Brain microvascular endothelial cell (primary cell): ENCODE results near the gene BMP5.

ENCODE experiments used
- DNase-seq: peaks from one replicate; pipeline ENCODE4 v3.0.0-alpha.2; 2020
- H3K27ac ChIP-seq: fragments of 250-450 bp; sonication (Bioruptor Pico); 2 replicates; pipeline ENCODE4 v1.5.1; 2020; ENCODE audit warnings: mild to moderate bottlenecking, moderate library complexity
- H3K27me3 ChIP-seq: fragments of 250-450 bp; sonication (Bioruptor Pico); replicated peaks from 2 replicates; pipeline ENCODE4 v1.5.1; 2020; ENCODE audit warnings: mild to moderate bottlenecking
- H3K36me3 ChIP-seq: fragments of 250-450 bp; sonication (Bioruptor Pico); replicated peaks from 2 replicates; pipeline ENCODE4 v1.5.1; 2020; ENCODE audit warnings: mild to moderate bottlenecking
- H3K4me3 ChIP-seq: 2 replicates; pipeline ENCODE4 v1.5.1; 2011; ENCODE audit warnings: low read depth, mild to moderate bottlenecking, control low read depth, low read length, moderate library complexity
- CTCF ChIP-seq: IDR thresholded peaks from 2 replicates; pipeline ENCODE4 v1.5.1; 2011; ENCODE audit warnings: low read depth, mild to moderate bottlenecking, moderate library complexity, low read length, control low read depth, inconsistent platforms; ENCODE audit errors: missing control alignments
- in situ Hi-C: cut with HindIII; loops from 2 replicates; pipeline ENCODE4 v1.10.0; 2017; ENCODE audit warnings: low sequenced_read_pairs, low pct_ligation_motif_present

Gene BMP5

GRCh38 chr6:55776113-55776512, 99.3 kb downstream of the BMP5 start:
- H3K27me3 ChIP-seq, result no peaks in the 10 kb centered on the region
- in situ Hi-C loops, result no loop called here
- no peak for DNase-seq
- no peak overlapping the region for H3K27ac ChIP-seq
- no peaks in the 10 kb centered on the region for H3K36me3 ChIP-seq
- no peak overlapping the region for H3K4me3 ChIP-seq
- no peak for TF ChIP-seq CTCF

- Histone ChIP-seq H3K36me3 (no peaks in the 10 kb centered on the region), H3K4me3 (no peak overlapping the region), H3K27me3 (no peaks in the 10 kb centered on the region), H3K27ac (no peak overlapping the region)
- DNase-seq, result no peak
- TF ChIP-seq CTCF, result no peak
- in situ Hi-C loops, result no loop called here
Measured at GRCh38 chr6:55775029-55775318, 100.4 kb downstream of the BMP5 start.

DNA sequence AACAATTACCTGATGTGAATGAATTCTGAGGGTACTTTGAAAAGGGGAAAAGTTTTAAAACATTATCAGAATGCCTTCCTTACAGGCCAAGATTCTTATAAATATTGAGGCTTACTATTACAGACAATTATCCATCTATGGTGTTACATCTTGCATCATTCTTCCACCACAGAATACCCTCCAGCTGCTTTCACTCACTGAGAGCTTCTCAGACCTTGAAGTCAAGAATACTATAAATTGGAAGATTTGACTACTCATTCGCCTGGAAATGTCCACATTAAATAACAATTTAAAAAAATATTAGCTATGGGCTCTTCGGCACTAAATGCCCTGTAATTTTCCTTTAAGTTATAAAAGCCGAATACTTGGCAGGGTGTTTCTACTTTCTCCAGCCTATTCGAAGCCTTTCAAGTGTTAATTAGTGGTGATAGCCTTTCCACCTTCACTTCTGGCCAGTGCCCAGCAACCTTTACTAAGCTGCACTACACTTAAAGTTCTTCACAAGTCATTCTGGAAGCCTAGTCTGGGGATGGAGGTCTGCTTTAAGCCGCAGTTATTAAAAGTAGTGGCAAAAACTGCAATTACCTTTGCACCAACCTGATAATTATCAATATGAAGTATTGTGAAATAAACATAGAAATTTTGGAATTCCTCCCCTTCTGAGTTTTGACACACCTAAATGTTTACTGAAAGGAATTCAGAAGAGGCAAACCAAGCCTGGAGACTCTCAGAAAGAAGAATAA, 100.9 kb downstream of the BMP5 start:
- TF ChIP-seq CTCF, result no peak
- Histone ChIP-seq H3K4me3 (no peak overlapping the region), H3K27me3 (no peaks in the 10 kb centered on the region), H3K36me3 (no peaks in the 10 kb centered on the region), H3K27ac (no peak overlapping the region)
- in situ Hi-C loops, result no loop called here
- DNase-seq, result no peak

GRCh38 chr6:55773620-55774216, 101.7 kb downstream of the BMP5 start:
- in situ Hi-C loops, result no loop called here
- no peak for TF ChIP-seq CTCF

DNA sequence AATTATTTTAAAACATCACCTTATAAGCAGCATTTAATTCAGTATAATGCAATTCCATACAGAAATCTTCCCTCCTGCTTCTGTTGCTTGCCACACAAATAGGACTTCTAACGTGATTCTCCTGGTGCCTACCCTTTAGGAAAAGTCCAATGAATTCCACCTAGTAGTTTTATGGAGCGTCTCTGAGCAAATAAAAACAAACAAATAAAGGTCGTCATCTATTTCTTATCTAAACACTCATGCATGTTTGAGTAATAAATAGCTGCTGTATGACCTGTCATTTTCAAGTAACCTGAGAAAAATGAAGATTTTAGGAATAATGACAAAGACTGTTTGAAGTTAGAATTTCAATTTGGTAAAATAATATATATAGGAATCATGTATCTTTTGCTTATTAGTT, 102.7 kb downstream of the BMP5 start:
- in situ Hi-C loops, result no loop called here
- no peaks in the 10 kb centered on the region for H3K27me3 ChIP-seq
- no peak for DNase-seq
- H3K4me3 ChIP-seq, result no peak overlapping the region
- no peaks in the 10 kb centered on the region for H3K36me3 ChIP-seq
- H3K27ac ChIP-seq, result no peak overlapping the region
- no peak for TF ChIP-seq CTCF

More at GRCh38 chr6:55773620-55774216, 101.7 kb downstream of the BMP5 start:
- Histone ChIP-seq H3K27ac (no peak overlapping the region), H3K36me3 (no peaks in the 10 kb centered on the region), H3K27me3 (no peaks in the 10 kb centered on the region), H3K4me3 (no peak overlapping the region)
- no peak for DNase-seq

- in situ Hi-C loops, result no loop called here
- no peak for DNase-seq
- Histone ChIP-seq H3K36me3 (no peaks in the 10 kb centered on the region), H3K4me3 (no peak overlapping the region), H3K27me3 (no peaks in the 10 kb centered on the region), H3K27ac (no peak overlapping the region)
- no peak for TF ChIP-seq CTCF
Measured at GRCh38 chr6:55759536-55759935, 115.9 kb downstream of the BMP5 start.
